GM12892 (cell line): ENCODE data around the gene MDFIC.

Experiments
- POLR2A ChIP-seq: IDR thresholded peaks from 2 replicates; pipeline ENCODE4 v1.6.1; 2011; ENCODE audit warnings: low read depth, low read length, control low read depth
- POLR2AphosphoS5 ChIP-seq: IDR thresholded peaks from 2 replicates; pipeline ENCODE4 v1.6.1; 2011; ENCODE audit warnings: low read depth, low read length, control low read depth
- TAF1 ChIP-seq: IDR thresholded peaks from 2 replicates; pipeline ENCODE4 v1.6.1; 2011; ENCODE audit warnings: low read depth, mild to moderate bottlenecking, control low read depth, low read length, borderline replicate concordance

- TF ChIP-seq POLR2A = no peak
- TF ChIP-seq POLR2AphosphoS5 = no peak
- TF ChIP-seq TAF1 = no peak
Measured at GRCh38 chr7:115044224-115044623, 122.3 kb downstream of the MDFIC start.
